ENCODE measurements around the gene PMEPA1.

Gene PMEPA1

GRCh38 chr20:57658833-57659516 is 50.8 kb downstream of the PMEPA1 start:
- DNase-seq (ENCODE audit: low read depth), result no peak
- no peak overlapping the region for H3K4me3 ChIP-seq (ENCODE audit: control insufficient read depth, low read depth, low read length)
- TF ChIP-seq CTCF (conservative IDR thresholded peaks at IDR 0.05; ENCODE audit: control insufficient read depth, insufficient read depth, low read depth, low read length), result no peak

GRCh38 chr20:57658447-57658832 is 51.4 kb downstream of the PMEPA1 start:
- TF ChIP-seq CTCF (conservative IDR thresholded peaks at IDR 0.05; ENCODE audit: control insufficient read depth, insufficient read depth, low read depth, low read length), result no peak
- no peak for DNase-seq (ENCODE audit: low read depth)
- no peak overlapping the region for H3K4me3 ChIP-seq (ENCODE audit: control insufficient read depth, low read depth, low read length)

GRCh38 chr20:57657535-57658446 is 52.0 kb downstream of the PMEPA1 start:
- TF ChIP-seq CTCF (conservative IDR thresholded peaks at IDR 0.05; ENCODE audit: control insufficient read depth, insufficient read depth, low read depth, low read length), result no peak
- H3K4me3 ChIP-seq (ENCODE audit: control insufficient read depth, low read depth, low read length), result no peak overlapping the region
- no peak for DNase-seq (ENCODE audit: low read depth)

- TF ChIP-seq CTCF (conservative IDR thresholded peaks at IDR 0.05; ENCODE audit: control insufficient read depth, insufficient read depth, low read depth, low read length), result no peak
- DNase-seq (ENCODE audit: low read depth), result no peak
- no peak overlapping the region for H3K4me3 ChIP-seq (ENCODE audit: control insufficient read depth, low read depth, low read length)
Observed at GRCh38 chr20:57656821-57657534, 52.8 kb downstream of the PMEPA1 start.

GRCh38 chr20:57656252-57656820 is 53.5 kb downstream of the PMEPA1 start:
- no peak overlapping the region for H3K4me3 ChIP-seq (ENCODE audit: control insufficient read depth, low read depth, low read length)
- DNase-seq (ENCODE audit: low read depth), result no peak
- TF ChIP-seq CTCF (conservative IDR thresholded peaks at IDR 0.05; ENCODE audit: control insufficient read depth, insufficient read depth, low read depth, low read length), result no peak

- H3K4me3 ChIP-seq (ENCODE audit: control insufficient read depth, low read depth, low read length), result no peak overlapping the region
- DNase-seq (ENCODE audit: low read depth), result no peak
- no peak for TF ChIP-seq CTCF (conservative IDR thresholded peaks at IDR 0.05; ENCODE audit: control insufficient read depth, insufficient read depth, low read depth, low read length)
Observed at GRCh38 chr20:57655809-57656155, 54.0 kb downstream of the PMEPA1 start.
